ENCODE data around the gene FAM124A. TPM values are rescaled to one million over a fixed set of nuclear protein-coding genes. Genes with fewer than 3 reads are reported as not detected.

FAM124A gene
- total RNA-seq, 4 donors from 2014 or later: 2.1 to 7.2 (median 5.2) TPM

DNA sequence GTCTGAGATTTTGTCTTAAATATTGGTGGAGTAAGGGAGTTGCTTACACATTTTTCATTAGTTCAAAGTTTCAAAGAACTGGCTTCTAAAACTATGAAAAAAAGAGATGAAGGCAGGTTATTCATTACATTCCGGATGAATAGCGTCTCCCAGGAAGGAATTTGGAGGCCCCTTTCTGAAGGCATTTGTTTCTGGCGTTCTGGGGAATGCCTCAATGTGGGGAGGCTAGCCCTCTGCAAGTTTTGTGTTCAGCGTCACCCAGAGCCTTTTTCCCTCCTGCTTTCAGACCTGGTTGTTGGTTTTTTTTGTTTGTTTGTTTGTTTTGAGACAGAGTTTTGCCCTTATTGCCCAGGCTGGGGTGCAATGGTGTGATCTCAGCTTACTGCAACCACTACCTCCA lies 21.0 kb downstream of the FAM124A start:
- Histone ChIP-seq H3K4me1 (no peaks in the 10 kb centered on the region), H3K27ac (no peak overlapping the region), H3K36me3 (no peaks in the 10 kb centered on the region), H3K27me3 (no peaks in the 10 kb centered on the region), H3K4me3 (no peak overlapping the region), H3K9me3 (no peaks in the 10 kb centered on the region)
- intact Hi-C loops (cut with DNase I; ENCODE audit: low total_unique reads): no loop called here
- no peak for DNase-seq
- TF ChIP-seq, protein P1, sequence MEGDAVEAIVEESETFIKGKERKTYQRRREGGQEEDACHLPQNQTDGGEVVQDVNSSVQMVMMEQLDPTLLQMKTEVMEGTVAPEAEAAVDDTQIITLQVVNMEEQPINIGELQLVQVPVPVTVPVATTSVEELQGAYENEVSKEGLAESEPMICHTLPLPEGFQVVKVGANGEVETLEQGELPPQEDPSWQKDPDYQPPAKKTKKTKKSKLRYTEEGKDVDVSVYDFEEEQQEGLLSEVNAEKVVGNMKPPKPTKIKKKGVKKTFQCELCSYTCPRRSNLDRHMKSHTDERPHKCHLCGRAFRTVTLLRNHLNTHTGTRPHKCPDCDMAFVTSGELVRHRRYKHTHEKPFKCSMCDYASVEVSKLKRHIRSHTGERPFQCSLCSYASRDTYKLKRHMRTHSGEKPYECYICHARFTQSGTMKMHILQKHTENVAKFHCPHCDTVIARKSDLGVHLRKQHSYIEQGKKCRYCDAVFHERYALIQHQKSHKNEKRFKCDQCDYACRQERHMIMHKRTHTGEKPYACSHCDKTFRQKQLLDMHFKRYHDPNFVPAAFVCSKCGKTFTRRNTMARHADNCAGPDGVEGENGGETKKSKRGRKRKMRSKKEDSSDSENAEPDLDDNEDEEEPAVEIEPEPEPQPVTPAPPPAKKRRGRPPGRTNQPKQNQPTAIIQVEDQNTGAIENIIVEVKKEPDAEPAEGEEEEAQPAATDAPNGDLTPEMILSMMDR (IDR thresholded peaks at IDR 0.05): no peak
- TF ChIP-seq POLR2A (IDR thresholded peaks at IDR 0.05): no peak

DNA sequence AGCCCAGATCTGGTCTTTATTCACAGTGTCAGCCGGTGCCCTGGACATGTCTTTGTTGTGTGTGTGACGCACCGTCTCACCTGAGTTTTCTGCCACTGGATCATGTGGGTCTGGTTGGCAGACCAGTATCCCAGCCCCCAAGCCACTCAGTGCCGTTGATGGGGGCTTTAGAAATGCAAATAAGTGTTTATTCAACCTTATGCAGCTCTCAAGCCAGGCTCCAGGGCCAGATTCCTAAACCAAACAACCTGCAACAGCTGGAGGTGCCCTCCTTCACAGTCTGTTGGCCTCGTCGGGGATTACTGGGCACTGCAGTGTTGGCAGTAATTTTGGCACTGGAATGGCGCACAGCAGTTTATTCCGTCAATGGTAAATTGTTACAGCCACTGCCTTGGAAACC lies 21.6 kb downstream of the FAM124A start:
- intact Hi-C loops (cut with DNase I; ENCODE audit: low total_unique reads): no loop called here
- TF ChIP-seq POLR2A (IDR thresholded peaks at IDR 0.05): no peak
- TF ChIP-seq, protein P1 (IDR thresholded peaks at IDR 0.05): no peak
- Histone ChIP-seq H3K9me3 (no peaks in the 10 kb centered on the region), H3K36me3 (no peaks in the 10 kb centered on the region), H3K4me3 (no peak overlapping the region), H3K27ac (no peak overlapping the region), H3K4me1 (no peaks in the 10 kb centered on the region), H3K27me3 (no peaks in the 10 kb centered on the region)
- DNase-seq: no peak

DNA sequence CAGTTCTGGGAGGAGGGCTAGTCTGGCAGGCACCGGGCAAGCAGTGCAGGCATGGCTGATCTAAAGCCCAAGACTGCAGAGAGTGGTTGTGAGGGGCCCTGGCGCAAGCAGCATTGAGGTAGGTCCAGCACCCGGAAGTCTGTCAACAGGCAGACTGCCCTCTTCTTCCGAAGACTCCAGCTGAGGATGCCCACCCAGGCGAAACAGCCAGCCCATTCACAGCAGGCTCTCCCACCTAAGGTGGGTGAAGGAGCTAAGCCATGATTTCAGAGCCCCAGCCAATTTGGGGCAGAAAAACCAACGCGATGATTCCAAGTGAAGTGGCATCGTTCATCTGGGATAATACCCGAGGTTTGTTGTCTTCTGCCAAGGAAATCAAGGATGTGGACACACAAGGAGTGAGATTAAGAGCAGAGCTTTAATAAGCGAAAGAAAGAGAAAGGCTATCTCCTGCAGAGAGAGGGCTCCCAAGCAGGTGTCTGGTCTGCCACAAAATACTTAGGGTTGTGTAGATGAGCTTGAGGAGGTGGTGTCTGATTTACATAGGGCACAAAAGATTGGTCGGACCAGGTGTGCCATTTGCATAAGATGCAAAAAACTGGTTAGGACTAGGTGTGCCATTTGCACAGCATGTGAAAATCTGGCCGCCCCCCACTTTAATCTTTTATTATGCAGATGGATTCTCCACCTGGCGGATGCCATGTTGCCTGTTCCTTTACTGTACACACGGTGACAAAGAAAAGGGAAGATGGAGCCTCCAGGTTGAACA lies 22.6 kb downstream of the FAM124A start:
- DNase-seq: no peak
- Histone ChIP-seq H3K27me3 (no peaks in the 10 kb centered on the region), H3K27ac (no peak overlapping the region), H3K4me1 (no peaks in the 10 kb centered on the region), H3K9me3 (no peaks in the 10 kb centered on the region), H3K36me3 (no peaks in the 10 kb centered on the region), H3K4me3 (no peak overlapping the region)
- TF ChIP-seq, protein P1 (IDR thresholded peaks at IDR 0.05): no peak
- TF ChIP-seq POLR2A (IDR thresholded peaks at IDR 0.05): no peak
- intact Hi-C loops (cut with DNase I; ENCODE audit: low total_unique reads): no loop called here

DNA sequence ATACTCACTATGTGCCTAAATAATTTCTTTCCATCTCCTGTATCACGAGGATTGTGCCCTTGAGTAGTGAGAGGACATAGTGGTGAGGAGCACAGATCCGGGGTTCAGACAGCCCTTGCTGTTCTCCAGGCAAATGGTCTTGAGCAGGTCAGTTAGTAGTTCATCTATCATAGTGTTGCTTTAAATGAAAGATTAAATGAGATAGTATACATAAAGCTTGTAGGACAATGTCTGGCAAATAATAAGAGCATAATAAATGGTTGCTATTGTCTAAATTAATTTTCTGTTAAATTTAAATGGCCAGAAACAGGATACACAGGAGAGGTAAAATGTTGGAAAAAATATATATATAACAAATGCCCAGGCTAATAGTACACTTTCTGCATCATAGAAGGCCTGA lies 23.4 kb downstream of the FAM124A start:
- no peak for TF ChIP-seq POLR2A (IDR thresholded peaks at IDR 0.05)
- TF ChIP-seq, protein P1 (IDR thresholded peaks at IDR 0.05): no peak
- H3K4me1 ChIP-seq: no peaks in the 10 kb centered on the region
- intact Hi-C loops (cut with DNase I; ENCODE audit: low total_unique reads): no loop called here
- H3K4me3 ChIP-seq: no peak overlapping the region
- no peak for DNase-seq
- H3K27me3 ChIP-seq: no peaks in the 10 kb centered on the region
- no peak overlapping the region for H3K27ac ChIP-seq
- no peaks in the 10 kb centered on the region for H3K36me3 ChIP-seq
- H3K9me3 ChIP-seq: no peaks in the 10 kb centered on the region

DNA sequence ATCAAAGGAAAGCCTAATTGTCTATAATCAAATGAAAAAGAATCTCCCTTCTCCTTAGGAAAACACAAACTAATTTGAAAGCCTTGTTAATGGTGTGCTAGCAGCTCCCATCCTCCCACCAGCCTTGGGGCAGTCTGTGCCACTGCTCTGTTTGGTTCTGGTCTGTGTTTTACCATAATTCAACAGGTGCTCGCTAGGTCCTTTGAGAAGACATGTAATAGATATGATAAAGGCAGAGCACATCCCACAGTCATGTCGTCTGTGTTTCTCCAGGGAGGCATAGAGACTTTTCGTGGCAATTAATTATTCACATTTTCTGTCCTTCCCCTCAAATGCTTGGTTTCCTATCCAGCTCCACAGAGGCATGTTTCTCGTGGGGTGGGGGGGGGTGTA lies 23.8 kb downstream of the FAM124A start:
- H3K27ac ChIP-seq: no peak overlapping the region
- intact Hi-C loops (cut with DNase I; ENCODE audit: low total_unique reads): no loop called here
- no peaks in the 10 kb centered on the region for H3K27me3 ChIP-seq
- H3K4me1 ChIP-seq: no peaks in the 10 kb centered on the region
- DNase-seq: no peak
- no peak overlapping the region for H3K4me3 ChIP-seq
- TF ChIP-seq, protein P1 (IDR thresholded peaks at IDR 0.05): no peak
- TF ChIP-seq POLR2A (IDR thresholded peaks at IDR 0.05): no peak
- H3K9me3 ChIP-seq: no peaks in the 10 kb centered on the region
- no peaks in the 10 kb centered on the region for H3K36me3 ChIP-seq

Measured in uterus (tissue), 4 donors.